Testis (tissue), 2 donors: ENCODE measurements around the gene PJA2.

Experiments
- POLR2A ChIP-seq: fragments of 450-650 bp; IDR thresholded peaks from one replicate; pipeline ENCODE4 v1.6.1; 2017; ENCODE audit warnings: antibody characterized with exemption, mild to moderate bottlenecking, moderate library complexity
- TF ChIP-seq, protein P1 (sequence below), 3 experiments: fragments of 450-650 bp in 2 of 3; fragments of 200-600 bp in 1 of 3; sonication (generic) in 1 of 3; IDR thresholded peaks; one replicate each; pipeline ENCODE4 v1.5.1; 2016 to 2019; ENCODE audit warnings: antibody characterized with exemption in 3 of 3, mild to moderate bottlenecking in 2 of 3, moderate library complexity in 1 of 3

DNA sequence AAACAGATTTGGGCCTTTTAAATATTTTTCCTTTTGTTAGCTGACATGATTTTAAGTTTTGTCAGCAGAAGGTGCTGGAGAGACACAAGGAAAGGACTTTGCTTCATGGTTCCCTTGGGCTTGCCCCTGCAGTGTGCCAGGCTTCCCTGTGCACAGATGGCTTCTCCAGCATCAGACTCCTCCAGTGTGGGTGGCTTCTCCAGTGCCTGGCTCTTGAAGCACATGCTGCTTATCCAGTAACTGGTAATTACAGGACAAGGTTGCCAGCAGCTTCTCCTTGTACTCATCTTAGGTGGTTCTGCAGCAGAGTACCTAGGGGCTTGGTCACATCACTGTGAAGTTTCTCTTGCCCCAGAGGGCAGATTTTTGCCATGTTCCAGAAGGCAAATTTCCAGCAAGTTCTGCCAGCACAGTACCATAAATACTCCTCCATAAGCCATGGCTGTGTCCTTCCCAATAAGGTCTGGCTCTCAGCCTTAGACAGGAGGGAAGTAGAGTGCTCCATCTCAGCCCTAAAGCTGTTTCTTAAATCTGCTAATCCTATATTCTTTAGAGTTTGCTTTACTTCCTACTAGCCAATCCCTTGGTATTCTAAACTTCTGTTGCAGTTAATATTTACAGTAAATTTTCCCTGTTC, 62.4 kb downstream of the PJA2 start:
- TF ChIP-seq, protein P1, sequence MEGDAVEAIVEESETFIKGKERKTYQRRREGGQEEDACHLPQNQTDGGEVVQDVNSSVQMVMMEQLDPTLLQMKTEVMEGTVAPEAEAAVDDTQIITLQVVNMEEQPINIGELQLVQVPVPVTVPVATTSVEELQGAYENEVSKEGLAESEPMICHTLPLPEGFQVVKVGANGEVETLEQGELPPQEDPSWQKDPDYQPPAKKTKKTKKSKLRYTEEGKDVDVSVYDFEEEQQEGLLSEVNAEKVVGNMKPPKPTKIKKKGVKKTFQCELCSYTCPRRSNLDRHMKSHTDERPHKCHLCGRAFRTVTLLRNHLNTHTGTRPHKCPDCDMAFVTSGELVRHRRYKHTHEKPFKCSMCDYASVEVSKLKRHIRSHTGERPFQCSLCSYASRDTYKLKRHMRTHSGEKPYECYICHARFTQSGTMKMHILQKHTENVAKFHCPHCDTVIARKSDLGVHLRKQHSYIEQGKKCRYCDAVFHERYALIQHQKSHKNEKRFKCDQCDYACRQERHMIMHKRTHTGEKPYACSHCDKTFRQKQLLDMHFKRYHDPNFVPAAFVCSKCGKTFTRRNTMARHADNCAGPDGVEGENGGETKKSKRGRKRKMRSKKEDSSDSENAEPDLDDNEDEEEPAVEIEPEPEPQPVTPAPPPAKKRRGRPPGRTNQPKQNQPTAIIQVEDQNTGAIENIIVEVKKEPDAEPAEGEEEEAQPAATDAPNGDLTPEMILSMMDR (IDR thresholded peaks at IDR 0.05), result no peak
- TF ChIP-seq POLR2A, result no peak
